ENCODE results near the gene SCLY.
"Not testable (repeated sequence)": the region's sequence is repeated elsewhere in the genome, so short reads cannot be mapped to it uniquely, and the experiment has no call there.

DNA sequence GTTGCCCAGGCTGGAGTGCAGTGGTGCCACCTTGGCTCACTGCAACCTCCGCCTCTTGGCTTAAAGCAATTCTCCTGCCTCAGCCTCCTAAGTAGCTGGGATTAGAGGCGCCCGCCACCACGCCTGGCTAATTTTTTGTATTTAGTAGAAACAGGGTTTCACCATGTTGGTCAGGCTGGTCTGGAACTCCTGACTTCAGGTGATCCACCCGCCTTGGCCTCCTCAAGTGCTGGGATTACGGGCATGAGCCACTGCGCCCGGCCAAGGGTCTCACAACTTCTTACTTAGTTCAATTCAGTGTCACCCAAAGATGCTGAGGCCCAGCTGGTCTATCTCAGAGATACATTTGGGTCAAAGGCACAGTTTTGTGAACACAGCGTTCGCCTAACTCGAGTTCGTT is 54.9 kb downstream of the SCLY start:
- TF ChIP-seq, protein P1, sequence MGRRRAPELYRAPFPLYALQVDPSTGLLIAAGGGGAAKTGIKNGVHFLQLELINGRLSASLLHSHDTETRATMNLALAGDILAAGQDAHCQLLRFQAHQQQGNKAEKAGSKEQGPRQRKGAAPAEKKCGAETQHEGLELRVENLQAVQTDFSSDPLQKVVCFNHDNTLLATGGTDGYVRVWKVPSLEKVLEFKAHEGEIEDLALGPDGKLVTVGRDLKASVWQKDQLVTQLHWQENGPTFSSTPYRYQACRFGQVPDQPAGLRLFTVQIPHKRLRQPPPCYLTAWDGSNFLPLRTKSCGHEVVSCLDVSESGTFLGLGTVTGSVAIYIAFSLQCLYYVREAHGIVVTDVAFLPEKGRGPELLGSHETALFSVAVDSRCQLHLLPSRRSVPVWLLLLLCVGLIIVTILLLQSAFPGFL (CRISPR knock-in tag; IDR thresholded peaks at IDR 0.05; ENCODE audit: borderline replicate concordance): not testable (repeated sequence)
- TF ChIP-seq, protein P2, sequence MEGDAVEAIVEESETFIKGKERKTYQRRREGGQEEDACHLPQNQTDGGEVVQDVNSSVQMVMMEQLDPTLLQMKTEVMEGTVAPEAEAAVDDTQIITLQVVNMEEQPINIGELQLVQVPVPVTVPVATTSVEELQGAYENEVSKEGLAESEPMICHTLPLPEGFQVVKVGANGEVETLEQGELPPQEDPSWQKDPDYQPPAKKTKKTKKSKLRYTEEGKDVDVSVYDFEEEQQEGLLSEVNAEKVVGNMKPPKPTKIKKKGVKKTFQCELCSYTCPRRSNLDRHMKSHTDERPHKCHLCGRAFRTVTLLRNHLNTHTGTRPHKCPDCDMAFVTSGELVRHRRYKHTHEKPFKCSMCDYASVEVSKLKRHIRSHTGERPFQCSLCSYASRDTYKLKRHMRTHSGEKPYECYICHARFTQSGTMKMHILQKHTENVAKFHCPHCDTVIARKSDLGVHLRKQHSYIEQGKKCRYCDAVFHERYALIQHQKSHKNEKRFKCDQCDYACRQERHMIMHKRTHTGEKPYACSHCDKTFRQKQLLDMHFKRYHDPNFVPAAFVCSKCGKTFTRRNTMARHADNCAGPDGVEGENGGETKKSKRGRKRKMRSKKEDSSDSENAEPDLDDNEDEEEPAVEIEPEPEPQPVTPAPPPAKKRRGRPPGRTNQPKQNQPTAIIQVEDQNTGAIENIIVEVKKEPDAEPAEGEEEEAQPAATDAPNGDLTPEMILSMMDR (IDR thresholded peaks at IDR 0.05): not testable (repeated sequence)
- not testable (repeated sequence) for TF ChIP-seq STAT6 (CRISPR knock-in tag; conservative IDR thresholded peaks at IDR 0.05; ENCODE audit: low read depth); NR2C2 (CRISPR knock-in tag; IDR thresholded peaks at IDR 0.05); NR3C1 (CRISPR knock-in tag; conservative IDR thresholded peaks at IDR 0.05; ENCODE audit: low read depth); FOXP1 (CRISPR knock-in tag; IDR thresholded peaks at IDR 0.05; ENCODE audit: borderline replicate concordance)
- TF ChIP-seq, protein P3, sequence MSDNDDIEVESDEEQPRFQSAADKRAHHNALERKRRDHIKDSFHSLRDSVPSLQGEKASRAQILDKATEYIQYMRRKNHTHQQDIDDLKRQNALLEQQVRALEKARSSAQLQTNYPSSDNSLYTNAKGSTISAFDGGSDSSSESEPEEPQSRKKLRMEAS (CRISPR knock-in tag; IDR thresholded peaks at IDR 0.05): not testable (repeated sequence)
- TF ChIP-seq, protein P4, sequence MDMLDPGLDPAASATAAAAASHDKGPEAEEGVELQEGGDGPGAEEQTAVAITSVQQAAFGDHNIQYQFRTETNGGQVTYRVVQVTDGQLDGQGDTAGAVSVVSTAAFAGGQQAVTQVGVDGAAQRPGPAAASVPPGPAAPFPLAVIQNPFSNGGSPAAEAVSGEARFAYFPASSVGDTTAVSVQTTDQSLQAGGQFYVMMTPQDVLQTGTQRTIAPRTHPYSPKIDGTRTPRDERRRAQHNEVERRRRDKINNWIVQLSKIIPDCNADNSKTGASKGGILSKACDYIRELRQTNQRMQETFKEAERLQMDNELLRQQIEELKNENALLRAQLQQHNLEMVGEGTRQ (CRISPR knock-in tag; IDR thresholded peaks at IDR 0.05): not testable (repeated sequence)
